Suprapubic skin (tissue), 4 donors: ENCODE measurements around the gene ARHGEF6. TPM values are rescaled to one million over a fixed set of nuclear protein-coding genes. Genes with fewer than 3 reads are reported as not detected.

Source experiments
- DNase-seq, 2 donors: peaks; one replicate each; pipeline ENCODE4 v3.0.0-alpha.2; 2019; ENCODE audit warnings: low spot score in 2 of 2
- H3K27ac ChIP-seq: fragments of 200-600 bp; sonication (generic); one replicate; pipeline ENCODE4 v1.5.1; 2019
- H3K27me3 ChIP-seq: fragments of 200-600 bp; sonication (generic); one replicate; pipeline ENCODE4 v1.5.1; 2019
- H3K36me3 ChIP-seq: fragments of 200-600 bp; sonication (generic); one replicate; pipeline ENCODE4 v1.5.1; 2019
- H3K4me1 ChIP-seq: fragments of 200-600 bp; sonication (generic); one replicate; pipeline ENCODE4 v1.5.1; 2019
- H3K4me3 ChIP-seq: fragments of 200-600 bp; sonication (generic); one replicate; pipeline ENCODE4 v1.5.1; 2019; ENCODE audit warnings: mild to moderate bottlenecking
- H3K9me3 ChIP-seq: fragments of 200-600 bp; sonication (generic); one replicate; pipeline ENCODE4 v1.5.1; 2019
- CTCF ChIP-seq, 2 donors: fragments of 200-600 bp in 1 of 2; fragments of 450-650 bp in 1 of 2; sonication (generic) in 1 of 2; IDR thresholded peaks; one replicate each; pipeline ENCODE4 v1.5.1; 2016 to 2019; ENCODE audit warnings: antibody characterized with exemption in 2 of 2, mild to moderate bottlenecking in 1 of 2, moderate library complexity in 1 of 2
- EP300 ChIP-seq: sonication (generic); formaldehyde crosslinking; IDR thresholded peaks from one replicate; pipeline ENCODE4 v1.6.1; 2017; ENCODE audit warnings: antibody characterized with exemption
- POLR2A ChIP-seq, 2 donors: fragments of 450-650 bp; IDR thresholded peaks; one replicate each; pipeline ENCODE4 v1.6.1; 2017; ENCODE audit warnings: antibody characterized with exemption in 2 of 2, mild to moderate bottlenecking in 2 of 2, moderate library complexity in 2 of 2
- POLR2AphosphoS5 ChIP-seq, 3 donors: sonication (generic); formaldehyde crosslinking; IDR thresholded peaks; one replicate each; pipeline ENCODE4 v1.6.1; 2017; ENCODE audit warnings: antibody characterized with exemption in 3 of 3
- WGBS: methylation state at CpG from one replicate; pipeline ENCODE4 v1.1.5; 2018; 5-methylcytosine and 5-hydroxymethylcytosine counted together
- total RNA-seq, 4 donors: library from RNA; depleted of rRNA; stranded (reverse); fragments of >200 nt; gene quantifications; one replicate each; pipeline ENCODE4 v1.1.0, GENCODE V29; 2016

The ARHGEF6 gene
- total RNA-seq, 4 donors from 2014 or later = 5.9 to 16.9 (median 7.2) TPM

- 59% methylated on average over 2 of the region's 2 CpGs for WGBS
- Histone ChIP-seq H3K36me3 (no peaks in the 10 kb centered on the region), H3K9me3 (no peaks in the 10 kb centered on the region), H3K4me1 (no peaks in the 10 kb centered on the region), H3K27me3 (no peaks in the 10 kb centered on the region), H3K27ac (no peak overlapping the region), H3K4me3 (no peak overlapping the region)
- TF ChIP-seq EP300 (no peak), POLR2AphosphoS5 (IDR thresholded peaks at IDR 0.05) (no peak), POLR2A (IDR thresholded peaks at IDR 0.05) (no peak), CTCF (IDR thresholded peaks at IDR 0.05) (no peak)
- DNase-seq = no peak
Measured at GRCh38 chrX:136755411-136755810, 25.3 kb downstream of the ARHGEF6 start.

GRCh38 chrX:136754651-136755050, 26.1 kb downstream of the ARHGEF6 start:
- no peak for TF ChIP-seq EP300
- TF ChIP-seq POLR2AphosphoS5 (IDR thresholded peaks at IDR 0.05) = no peak
- no peak for TF ChIP-seq CTCF (IDR thresholded peaks at IDR 0.05)
- TF ChIP-seq POLR2A (IDR thresholded peaks at IDR 0.05) = no peak
- DNase-seq = no peak
- Histone ChIP-seq H3K36me3 (no peaks in the 10 kb centered on the region), H3K27ac (no peak overlapping the region), H3K4me1 (no peaks in the 10 kb centered on the region), H3K9me3 (no peaks in the 10 kb centered on the region), H3K4me3 (no peak overlapping the region), H3K27me3 (no peaks in the 10 kb centered on the region)
- 58% methylated on average over 3 of the region's 3 CpGs for WGBS

GRCh38 chrX:136752796-136753195, 27.9 kb downstream of the ARHGEF6 start:
- Histone ChIP-seq H3K4me3 (no peak overlapping the region), H3K4me1 (peaks cover 5% of the 10 kb centered on the region), H3K27ac (no peak overlapping the region), H3K36me3 (no peaks in the 10 kb centered on the region), H3K9me3 (no peaks in the 10 kb centered on the region), H3K27me3 (no peaks in the 10 kb centered on the region)
- DNase-seq = no peak
- WGBS = 43% methylated on average over 2 of the region's 2 CpGs
- TF ChIP-seq POLR2A (IDR thresholded peaks at IDR 0.05) (no peak), EP300 (no peak), CTCF (IDR thresholded peaks at IDR 0.05) (no peak), POLR2AphosphoS5 (IDR thresholded peaks at IDR 0.05) (no peak)

- H3K9me3 ChIP-seq = no peaks in the 10 kb centered on the region
- H3K27ac ChIP-seq = no peak overlapping the region
- H3K4me3 ChIP-seq = no peak overlapping the region
- peaks cover 5% of the 10 kb centered on the region for H3K4me1 ChIP-seq
- no peak for DNase-seq
- 72% methylated on average over 4 of the region's 4 CpGs for WGBS
- H3K27me3 ChIP-seq = no peaks in the 10 kb centered on the region
- TF ChIP-seq CTCF (IDR thresholded peaks at IDR 0.05) (no peak), POLR2A (IDR thresholded peaks at IDR 0.05) (no peak), EP300 (no peak), POLR2AphosphoS5 (IDR thresholded peaks at IDR 0.05) (no peak)
- H3K36me3 ChIP-seq = no peaks in the 10 kb centered on the region
Measured at GRCh38 chrX:136752346-136752745, 28.4 kb downstream of the ARHGEF6 start.

- WGBS = 57% methylated on average over 2 of the region's 2 CpGs
- H3K4me1 ChIP-seq = peaks cover 5% of the 10 kb centered on the region
- H3K27ac ChIP-seq = no peak overlapping the region
Measured at GRCh38 chrX:136750364-136750763, 30.4 kb downstream of the ARHGEF6 start.

More at GRCh38 chrX:136750364-136750763, 30.4 kb downstream of the ARHGEF6 start:
- Histone ChIP-seq H3K36me3 (no peaks in the 10 kb centered on the region), H3K9me3 (no peaks in the 10 kb centered on the region), H3K27me3 (no peaks in the 10 kb centered on the region), H3K4me3 (no peak overlapping the region)
- DNase-seq = no peak
- TF ChIP-seq CTCF (IDR thresholded peaks at IDR 0.05) = no peak
- TF ChIP-seq POLR2A (IDR thresholded peaks at IDR 0.05) = no peak
- TF ChIP-seq POLR2AphosphoS5 (IDR thresholded peaks at IDR 0.05) = no peak
- TF ChIP-seq EP300 = no peak
